ENCODE results near the gene WDR33.
"Not testable (repeated sequence)": the region's sequence is repeated elsewhere in the genome, so short reads cannot be mapped to it uniquely, and the experiment has no call there.

WDR33 gene

DNA sequence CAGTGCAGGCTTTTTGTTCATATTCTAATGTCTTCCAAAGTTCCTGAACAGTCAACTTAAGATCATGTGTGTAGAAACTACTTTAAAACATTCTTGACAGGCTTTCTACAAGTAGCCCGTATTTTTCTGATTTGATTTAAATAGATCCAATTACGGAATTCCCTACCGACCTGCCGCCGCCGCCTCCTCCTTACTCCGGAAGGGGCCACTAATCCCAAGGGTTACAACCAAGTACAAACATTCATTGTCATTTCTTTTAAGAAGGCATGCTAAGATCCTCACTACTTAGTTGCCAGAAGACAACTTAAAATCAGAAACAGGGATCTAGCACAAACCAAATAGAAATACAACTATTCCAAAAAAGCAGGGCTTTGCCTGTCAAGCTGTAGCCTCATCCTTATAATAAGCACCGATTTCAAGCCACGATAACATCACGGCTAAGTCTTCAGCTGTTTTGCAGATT lies 784 bp downstream of the WDR33 start:
- DNase-seq (ENCODE audit: low read depth in 2 of 2): no peak

DNA sequence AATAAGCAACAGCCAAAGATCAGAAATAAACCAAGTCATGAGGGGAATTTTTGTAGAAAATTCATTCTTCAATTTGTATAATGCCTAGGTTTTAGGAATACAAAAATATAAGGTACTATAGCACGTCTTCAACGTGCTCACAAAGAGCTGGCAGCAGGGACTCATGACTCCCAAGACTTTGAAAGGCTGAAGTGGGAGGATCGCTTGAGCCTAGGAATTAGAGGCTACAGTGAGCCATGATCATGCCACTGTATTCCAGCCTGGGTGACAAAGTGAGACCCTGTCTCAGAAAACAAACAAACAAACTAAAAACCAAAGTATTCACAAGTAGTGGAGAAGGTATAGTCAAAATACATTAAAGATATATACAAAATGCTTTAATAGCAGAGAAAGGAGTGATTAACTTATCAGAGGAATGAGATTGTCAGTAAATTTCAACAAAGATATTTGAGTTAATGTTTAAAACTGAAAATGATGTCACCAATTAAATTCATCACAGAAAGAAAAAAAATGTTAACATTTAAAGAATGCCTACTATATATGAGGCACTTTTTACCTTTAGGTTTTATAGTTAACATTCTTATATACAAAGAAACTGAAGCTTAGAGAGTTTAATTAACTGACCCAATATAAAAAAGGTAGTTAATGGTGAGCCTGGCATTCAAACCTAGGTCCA lies 3.2 kb downstream of the WDR33 start:
- DNase-seq (ENCODE audit: low read depth in 2 of 2): no peak

DNA sequence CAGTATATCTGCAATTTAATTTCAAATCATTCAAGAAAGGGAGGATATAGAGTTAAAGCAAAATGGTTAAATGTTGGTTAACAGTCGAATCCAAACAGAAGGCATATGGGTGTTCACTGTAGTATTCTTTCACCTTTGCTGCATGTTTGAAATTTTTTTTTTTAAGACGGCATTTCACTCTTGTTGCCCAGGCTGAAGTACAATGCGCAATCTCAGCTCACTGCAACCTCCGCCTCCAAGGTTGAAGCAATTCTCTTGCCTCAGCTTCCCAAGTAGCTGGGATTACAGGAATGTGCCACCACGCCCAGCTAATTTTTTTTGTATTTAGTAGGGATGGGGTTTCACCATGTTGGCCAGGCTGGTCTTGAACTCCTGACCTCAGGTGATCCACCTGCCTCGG lies 4.1 kb downstream of the WDR33 start:
- not testable (repeated sequence) for DNase-seq (ENCODE audit: low read depth in 2 of 2)

GRCh38 chr2:127805491-127805890 lies 5.5 kb downstream of the WDR33 start:
- DNase-seq (ENCODE audit: low read depth in 2 of 2): no peak

DNA sequence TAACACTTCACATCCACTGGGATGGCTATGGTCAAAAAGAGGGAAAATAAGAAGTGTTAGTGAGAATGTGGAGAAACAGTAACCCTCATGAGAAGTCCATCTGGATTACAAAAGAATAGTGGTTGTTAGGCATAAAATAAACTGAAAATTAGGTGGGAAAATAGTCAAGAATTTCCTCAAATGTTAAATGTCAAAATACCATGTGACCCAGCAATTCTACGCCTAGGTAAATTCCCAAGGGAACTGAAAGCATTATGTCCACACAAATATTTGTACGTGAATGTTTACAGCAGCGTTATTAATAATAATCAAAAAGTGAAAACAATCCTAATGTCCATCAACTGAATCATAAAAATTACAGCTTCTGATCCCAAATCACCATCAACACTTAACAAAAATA lies 11.0 kb downstream of the WDR33 start:
- DNase-seq (ENCODE audit: low read depth in 2 of 2): no peak

GRCh38 chr2:127796389-127796788 lies 14.6 kb downstream of the WDR33 start:
- DNase-seq (ENCODE audit: low read depth in 2 of 2): no peak

DNA sequence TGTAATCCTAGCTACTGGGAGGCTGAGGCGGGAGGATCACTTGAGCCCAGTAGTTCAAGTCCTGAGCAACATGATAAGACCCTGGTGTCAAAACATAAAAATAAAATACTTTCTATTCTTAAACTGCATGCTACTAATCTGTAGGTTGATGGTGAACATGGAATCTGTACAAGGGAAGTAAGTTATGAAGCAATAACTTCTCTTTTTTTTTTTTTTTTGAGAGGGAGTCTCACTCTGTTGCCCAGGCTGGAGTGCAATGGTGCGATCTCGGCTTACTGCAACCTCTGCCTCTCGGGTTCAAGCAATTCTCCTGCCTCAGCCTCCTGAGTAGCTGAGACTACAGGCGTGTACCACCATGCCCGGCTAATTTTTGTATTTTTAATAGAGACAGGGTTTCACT lies 16.1 kb downstream of the WDR33 start:
- not testable (repeated sequence) for DNase-seq (ENCODE audit: low read depth in 2 of 2)

DNA sequence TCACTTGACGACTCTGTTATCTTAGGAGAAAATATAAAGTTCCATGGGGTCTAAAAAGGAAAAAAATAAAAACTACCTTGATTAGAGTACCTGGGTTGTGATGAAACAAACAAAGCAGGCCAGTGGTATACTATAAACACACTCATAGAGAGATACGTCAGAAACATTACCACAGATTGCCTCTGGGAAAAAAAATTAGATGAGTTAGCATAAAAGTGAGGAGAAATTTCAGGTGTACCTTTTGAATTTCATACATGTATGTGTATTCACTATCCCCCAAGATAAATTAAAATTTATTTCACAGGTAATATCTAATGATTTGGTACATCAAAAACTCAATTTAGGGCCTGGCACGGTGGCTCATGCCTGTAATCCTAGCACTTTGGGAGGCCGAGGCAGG lies 18.2 kb downstream of the WDR33 start:
- DNase-seq (ENCODE audit: low read depth in 2 of 2): no peak

GRCh38 chr2:127790694-127791529 lies 20.1 kb downstream of the WDR33 start:
- no peak for DNase-seq (ENCODE audit: low read depth in 2 of 2)

GRCh38 chr2:127786048-127786809 lies 24.7 kb downstream of the WDR33 start:
- no peak for DNase-seq (ENCODE audit: low read depth in 2 of 2)

DNA sequence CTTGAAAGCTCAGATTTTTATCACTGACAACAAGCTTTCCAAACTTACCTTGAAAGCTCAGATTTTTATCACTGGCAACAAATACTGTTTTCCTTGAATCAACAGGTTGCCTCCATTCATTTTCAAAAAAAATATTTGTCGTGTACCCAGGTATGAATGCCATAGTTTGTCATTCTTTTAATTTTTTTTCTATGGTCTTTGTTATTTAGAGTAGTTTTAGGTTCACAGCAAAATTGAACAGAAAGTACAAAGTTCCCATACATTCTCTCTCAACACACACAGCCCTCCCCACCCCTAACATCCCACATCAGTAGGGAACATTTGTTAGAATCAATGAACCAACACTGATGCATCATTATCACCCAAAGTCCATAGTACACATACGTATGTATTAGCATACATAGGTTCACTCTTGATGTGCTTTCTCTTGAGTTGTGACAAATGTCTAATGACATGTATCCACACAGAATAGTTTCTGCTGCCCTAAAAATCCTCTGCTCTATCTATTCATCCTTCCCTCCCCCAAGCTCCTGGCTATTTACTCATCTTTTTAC lies 25.9 kb downstream of the WDR33 start:
- no peak for DNase-seq (ENCODE audit: low read depth in 2 of 2)

GRCh38 chr2:127783101-127783500 lies 27.9 kb downstream of the WDR33 start:
- no peak for DNase-seq (ENCODE audit: low read depth in 2 of 2)

DNA sequence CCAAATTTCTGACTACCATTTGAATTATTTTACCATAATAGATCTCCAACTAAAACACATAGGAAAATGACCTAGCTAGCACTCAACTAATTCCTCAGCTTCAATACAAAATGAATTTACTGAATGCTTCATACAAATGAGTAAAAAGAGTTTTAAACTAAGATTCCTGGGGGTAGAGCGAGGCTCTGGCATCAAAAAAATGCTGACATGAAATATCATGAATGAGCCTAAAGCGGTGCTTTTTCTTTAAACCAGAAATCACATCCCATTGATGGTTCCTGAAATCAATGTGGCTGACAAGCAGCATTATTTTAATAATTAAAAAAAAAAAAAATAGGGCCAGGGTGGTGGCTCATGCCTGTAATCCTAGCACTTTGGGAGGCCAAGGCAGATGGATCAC lies 32.1 kb downstream of the WDR33 start:
- no peak for DNase-seq (ENCODE audit: low read depth in 2 of 2)

DNA sequence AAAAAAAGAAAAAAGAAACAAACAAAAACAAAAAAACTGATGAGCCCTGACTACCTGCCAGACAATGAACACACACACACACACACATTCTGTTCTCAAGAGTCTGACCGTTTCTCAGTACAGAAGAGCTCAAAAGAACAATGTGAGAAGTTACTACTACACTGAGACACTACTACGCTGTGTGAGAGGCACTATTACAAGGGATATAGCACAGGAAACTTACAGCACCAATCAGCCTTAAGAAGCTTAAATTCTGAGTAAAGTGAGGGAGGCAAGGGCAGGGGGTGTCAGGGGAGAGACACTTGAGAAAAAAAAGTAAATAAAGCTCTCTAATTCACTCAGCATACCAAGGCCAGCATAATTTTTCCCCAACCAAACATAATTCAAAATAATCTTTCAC lies 32.5 kb downstream of the WDR33 start:
- DNase-seq (ENCODE audit: low read depth in 2 of 2): no peak

DNA sequence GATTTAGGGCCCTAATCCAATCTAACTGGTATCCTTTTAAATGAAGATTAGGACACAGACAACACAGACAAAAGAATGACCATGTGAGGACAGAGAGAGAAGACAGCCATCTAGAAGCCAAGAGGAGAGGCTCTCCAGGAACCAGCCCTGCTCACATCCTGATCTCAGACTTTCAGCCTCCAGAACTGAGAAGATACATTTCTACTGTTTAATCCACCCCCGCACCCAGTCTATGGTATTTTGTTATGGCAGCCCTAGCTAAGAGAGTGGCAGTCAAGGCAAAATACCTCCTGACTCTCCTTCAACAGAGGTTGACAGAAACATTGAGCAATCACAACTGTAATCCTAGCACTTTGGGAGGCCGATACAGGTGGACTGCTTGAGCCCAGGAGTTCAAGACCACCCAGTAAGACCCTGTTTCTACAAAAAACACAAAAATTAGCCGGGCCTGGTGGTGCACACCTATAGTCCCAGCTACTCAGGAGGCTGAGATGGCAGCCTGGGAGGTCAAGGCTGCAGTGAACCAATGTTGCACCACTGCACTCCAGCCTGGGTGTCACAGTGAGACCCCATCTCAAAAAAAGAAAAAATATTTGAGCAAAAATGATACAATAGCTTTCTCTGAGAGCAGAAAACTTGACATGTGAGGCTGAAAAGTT lies 34.7 kb downstream of the WDR33 start:
- DNase-seq (ENCODE audit: low read depth in 2 of 2): no peak

GRCh38 chr2:127771756-127772155 lies 39.2 kb downstream of the WDR33 start:
- DNase-seq (ENCODE audit: low read depth in 2 of 2): no peak

DNA sequence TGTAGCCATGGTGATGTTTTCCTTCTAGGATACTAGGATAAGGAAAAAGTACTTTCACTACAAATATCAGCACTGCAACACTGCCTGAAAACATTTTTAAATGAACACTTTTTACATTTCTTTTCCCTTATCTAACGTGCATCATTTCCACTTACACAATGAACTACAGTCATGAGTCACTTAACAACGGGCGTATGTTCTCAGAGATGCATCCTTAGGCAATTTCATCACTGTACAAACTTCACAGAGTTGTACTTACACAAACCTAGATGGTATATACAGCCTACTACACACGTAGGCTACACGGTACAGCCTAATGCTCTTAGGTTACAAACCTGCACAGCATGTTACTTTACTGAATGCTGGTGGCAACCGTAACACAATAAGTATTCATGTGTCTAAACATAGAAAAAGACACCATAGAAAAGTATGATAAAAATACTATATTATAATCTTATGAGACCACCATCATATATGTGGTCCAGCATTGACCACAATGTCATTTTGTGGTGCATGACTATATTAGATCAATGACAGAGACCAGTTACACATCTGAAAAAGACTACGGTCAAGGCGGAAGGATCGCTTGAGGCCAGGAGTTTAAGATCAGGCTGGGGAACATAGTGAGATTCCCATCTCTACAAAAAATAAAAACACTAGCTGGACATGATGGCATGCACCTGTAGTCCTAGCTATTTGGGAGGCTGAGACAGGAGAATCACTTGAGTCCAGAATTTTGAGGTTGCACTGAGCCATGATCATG lies 39.8 kb downstream of the WDR33 start:
- peak; percentile 36 to 37 for DNase-seq (ENCODE audit: low read depth in 2 of 2)

- not testable (repeated sequence) for DNase-seq (ENCODE audit: low read depth in 2 of 2)
Observed at GRCh38 chr2:127770534-127770933, 40.4 kb downstream of the WDR33 start.

GRCh38 chr2:127769587-127769986 lies 41.4 kb downstream of the WDR33 start:
- no peak for DNase-seq (ENCODE audit: low read depth in 2 of 2)

GRCh38 chr2:127768775-127769479 lies 42.0 kb downstream of the WDR33 start:
- no peak for DNase-seq (ENCODE audit: low read depth in 2 of 2)
